K562 (cell line): Measurements from ENCODE around the gene ZC3H6. TPM values are rescaled to one million over a fixed set of nuclear protein-coding genes. Genes with fewer than 3 reads are reported as not detected.

Source experiments
- ATAC-seq: fragments of 200-7000 bp; cut with Tn5 transposase; 3 replicates; pipeline ENCODE4 v1.9.1; 2020; ENCODE audit warnings: moderate library complexity
- BruUV-seq: library from RNA; stranded (reverse); fragments of 400-500 nt; replicated peaks from 2 replicates; lab custom pipeline; 2021; lab: Mats Ljungman, UMichigan
- CTCF ChIA-PET: fragments of 300-600 bp; formaldehyde crosslinking; extraction: SDS; loops from one replicate; lab custom pipeline; 2021; ENCODE audit warnings: low intra/inter-chr PET ratio; lab: Yijun Ruan, JAX
- POLR2A ChIA-PET: fragments of 300-600, 350-650 bp; sonication (Branson Sonifier 250); formaldehyde crosslinking; extraction: SDS; loops from one replicate; lab custom pipeline; 2021; ENCODE audit warnings: antibody characterized with exemption, inconsistent platforms; lab: Yijun Ruan, JAX
- DNase-seq, 4 experiments: peaks; one replicate each; pipeline versions ENCODE4 v3.0.0 to v3.0.0-alpha.2; 2011 to 2018; ENCODE audit warnings: low spot score in 3 of 4, mixed read lengths in 3 of 4; ENCODE audit errors: extremely low read depth in 1 of 4
- FAIRE-seq: peaks from 2 replicates; lab custom pipeline; 2011; peaks lifted over from hg19 to GRCh38; lab: Jason Lieb, UNC
- H2AFZ ChIP-seq: 2 replicates; pipeline ENCODE4 v1.6.0; 2011; ENCODE audit warnings: low read depth, low read length, control low read depth, inconsistent platforms
- H3K27ac ChIP-seq: fragments of 200-600 bp; 3 replicates; pipeline ENCODE4 v1.8.0; 2011; ENCODE audit warnings: low read depth, mild to moderate bottlenecking, control low read depth, inconsistent platforms, low read length, moderate library complexity, mixed read lengths; ENCODE audit errors: extremely low read depth
- H3K27me3 ChIP-seq, 2 experiments: fragments of 300-600 bp in 1 of 2; 2 replicates in 1 of 2; 3 replicates in 1 of 2; pipeline versions ENCODE4 v1.6.0 to v1.8.0; 2011; ENCODE audit warnings: inconsistent platforms in 2 of 2, low read length in 2 of 2, mild to moderate bottlenecking in 1 of 2, mixed read lengths in 1 of 2, moderate library complexity in 1 of 2; ENCODE audit not compliant: control insufficient read depth in 2 of 2, insufficient read depth in 2 of 2
- H3K36me3 ChIP-seq: fragments of 300-600 bp; 3 replicates; pipeline ENCODE4 v1.8.0; 2011; ENCODE audit warnings: mild to moderate bottlenecking, low read length, inconsistent platforms; ENCODE audit not compliant: control insufficient read depth, insufficient read depth
- H3K4me1 ChIP-seq, 2 experiments: fragments of 200-600 bp in 1 of 2; replicated peaks in 1 of 2; 2 replicates in 1 of 2; 3 replicates in 1 of 2; pipeline versions ENCODE4 v1.5.1 to v1.8.0; 2011; ENCODE audit warnings: inconsistent platforms in 2 of 2, low read length in 2 of 2, mild to moderate bottlenecking in 1 of 2, mixed read lengths in 1 of 2, moderate library complexity in 1 of 2; ENCODE audit not compliant: control insufficient read depth in 2 of 2, insufficient read depth in 2 of 2
- H3K4me2 ChIP-seq: 2 replicates; pipeline ENCODE4 v1.6.1; 2011; ENCODE audit warnings: low read length, control low read depth, inconsistent platforms, mixed read lengths; ENCODE audit not compliant: insufficient read depth
- H3K4me3 ChIP-seq: fragments of 200-600 bp; sonication (generic), shearing (Covaris generic); 2 replicates; pipeline ENCODE4 v1.5.1; 2016; ENCODE audit warnings: control low read depth, inconsistent platforms
- H3K79me2 ChIP-seq: fragments of 200-600 bp; 3 replicates; pipeline ENCODE4 v1.8.0; 2011; ENCODE audit warnings: low read length, inconsistent platforms; ENCODE audit not compliant: control insufficient read depth, insufficient read depth
- H3K9ac ChIP-seq, 2 experiments: 2 replicates each; pipeline versions ENCODE4 v1.6.0 to v1.6.1; 2011; ENCODE audit warnings: low read depth in 2 of 2, low read length in 2 of 2, control low read depth in 1 of 2, inconsistent platforms in 1 of 2, mild to moderate bottlenecking in 1 of 2, mixed read lengths in 1 of 2; ENCODE audit not compliant: insufficient read depth in 1 of 2
- H3K9me1 ChIP-seq: one replicate; pipeline ENCODE4 v1.6.0; 2011; ENCODE audit warnings: inconsistent platforms, mild to moderate bottlenecking, low read length, moderate library complexity; ENCODE audit not compliant: control insufficient read depth, insufficient read depth
- H3K9me3 ChIP-seq: replicated peaks from 2 replicates; pipeline ENCODE4 v1.5.1; 2011; ENCODE audit warnings: low read depth, low read length, inconsistent platforms; ENCODE audit not compliant: control insufficient read depth, insufficient read depth
- H4K20me1 ChIP-seq: replicated peaks from 2 replicates; pipeline ENCODE4 v1.6.1; 2011; ENCODE audit warnings: low read length, inconsistent platforms, mixed read lengths; ENCODE audit not compliant: control insufficient read depth, insufficient read depth
- FOXP1 ChIP-seq: sonication (generic); formaldehyde crosslinking; IDR thresholded peaks from 2 replicates; pipeline ENCODE4 v1.8.0; 2022; ENCODE audit warnings: mild to moderate bottlenecking, missing genetic modification reagents
- MGA ChIP-seq: fragments of 450-650 bp; IDR thresholded peaks from 2 replicates; pipeline ENCODE4 v1.6.1; 2016; ENCODE audit warnings: mild to moderate bottlenecking, moderate library complexity
- ZBTB49 ChIP-seq: sonication (generic); formaldehyde crosslinking; IDR thresholded peaks from 2 replicates; pipeline ENCODE4 v1.8.0; 2022; ENCODE audit warnings: missing genetic modification reagents, mild to moderate bottlenecking, borderline replicate concordance
- WGBS: fragments of 100-300 bp; shearing (Covaris generic); methylation state at CpG from one replicate; pipeline ENCODE4 v1.1.6; 2016; ENCODE audit warnings: low coverage, mixed read lengths; ENCODE audit not compliant: insufficient coverage; ENCODE audit errors: missing lambda C conversion rate; 5-methylcytosine and 5-hydroxymethylcytosine counted together
- in situ Hi-C: fragments of 300-500 bp; cut with MboI; formaldehyde crosslinking; loops from 4 replicates; pipeline ENCODE4 v1.15.0; 2018; ENCODE audit warnings: inconsistent platforms, mixed read lengths
- intact Hi-C: fragments of 100-400 bp; cut with micrococcal nuclease; formaldehyde crosslinking; loops from 2 replicates; pipeline ENCODE4 v1.14.2; 2022
- polyA plus RNA-seq, 8 experiments: library from polyadenylated mRNA; depleted of rRNA in 4 of 8; stranded (reverse) in 5 of 8; unstranded in 3 of 8; fragments of >200 nt; fragmentation: Nextera tagmentation in 2 of 8; fragmentation: Illumina TruSeq in 1 of 8; extraction: Ambion mirVana in 2 of 8; extraction: Trizol in 1 of 8; gene quantifications; 2 replicates each; pipeline versions ENCODE4 v1.2.1 to v1.2.3, GENCODE V29; 2011 to 2014; ENCODE audit warnings: inconsistent platforms in 1 of 8, missing spikeins in 1 of 8
- total RNA-seq, 7 experiments: library from RNA; depleted of rRNA in 6 of 7; stranded (reverse); fragments of >200 nt in 6 of 7; fragmentation: Illumina TruSeq in 2 of 7; extraction: Trizol in 2 of 7; gene quantifications; 2 replicates each; pipeline versions ENCODE4 v1.2.1 to v1.2.3, GENCODE V29; 2011 to 2021; ENCODE audit warnings: low replicate concordance in 1 of 7

The ZC3H6 gene
- total and polyA plus RNA-seq, 9 of the 15 experiments (the other 6 are each of a cell fraction or from before 2014, with no cell fraction given) = 0.45 to 1.9 (median 1.5) TPM

- TF ChIP-seq ZBTB49 (CRISPR knock-in tag) = no peak
- TF ChIP-seq FOXP1 (CRISPR knock-in tag) = no peak
Measured at GRCh38 chr2:112272669-112273068, 2.7 kb upstream of the ZC3H6 start (continued).

DNA sequence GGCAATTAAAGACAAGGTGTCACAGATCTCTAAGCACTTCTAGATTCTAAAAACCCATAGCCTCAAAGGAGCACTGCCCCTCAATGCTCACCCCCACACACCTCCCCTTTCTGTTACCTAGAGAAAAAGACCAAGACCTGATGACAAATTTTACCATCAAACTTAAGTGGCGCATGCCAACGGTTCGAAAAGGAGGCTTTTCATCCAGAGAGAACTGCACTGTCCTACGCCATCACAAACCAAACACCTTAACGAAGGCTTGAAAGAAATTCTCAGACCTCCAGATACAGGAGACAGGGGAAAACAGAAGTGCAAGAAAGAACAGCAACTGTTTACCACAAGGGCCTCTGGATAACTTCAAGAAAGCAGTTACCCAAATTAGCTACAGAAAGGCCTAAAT, 2.0 kb upstream of the ZC3H6 start:
- peaks cover 9 to 16% of the 10 kb centered on the region in 2 experiments for H3K4me1 ChIP-seq
- peak overlapping the region; percentile 74 for H3K4me2 ChIP-seq
- peak overlapping the region; percentile 94 for H2AFZ ChIP-seq
- H3K4me3 ChIP-seq = peak overlapping the region; percentile 65; the same call in 1 of the 2 replicates
- ATAC-seq (peak; percentile 9), FAIRE-seq (no peak), DNase-seq (peak in 1 of 4 experiments; percentile 53)
- ChIA-PET POLR2A (interaction anchor here (1.1 to 2.4 kb wide), 5 partner anchors 9 to 178 kb away, joined by 3 to 16 read pairs (median 4); partner anchors contain the start of gene ZC3H8), CTCF (no interaction called here)
- in situ Hi-C loops = loop anchor here (25.0 kb wide), 1 partner anchor 214 kb away; the partner anchor contains the start of gene TTL
- peak overlapping the region; percentile 97 for H3K27ac ChIP-seq
- peaks cover 20% of the 10 kb centered on the region; the same call in 2 of the 3 replicates for H3K79me2 ChIP-seq
- H4K20me1 ChIP-seq = no peaks in the 10 kb centered on the region
- H3K36me3 ChIP-seq = no peaks in the 10 kb centered on the region
- intact Hi-C loops = no loop called here
- peak overlapping the region; percentile 50 to 98; a peak in 3 of 4 replicates for H3K9ac ChIP-seq
- WGBS = 30% methylated on average over 5 of the region's 5 CpGs
- H3K9me3 ChIP-seq = peaks cover 7% of the 10 kb centered on the region; the same call in 1 of the 2 replicates
- H3K27me3 ChIP-seq = no peaks in the 10 kb centered on the region
- no TSS peak for BruUV-seq
- H3K9me1 ChIP-seq = no peaks in the 10 kb centered on the region
- TF ChIP-seq MGA = peak; percentile 34; the same call in 1 of the 2 replicates
